Left lung (tissue), 10 donors: ENCODE results near the gene CHSY3. TPM values are rescaled to one million over a fixed set of nuclear protein-coding genes. Genes with fewer than 3 reads are reported as not detected.

Experiments used
- ATAC-seq: fragments of 200-7000 bp; cut with Tn5 transposase; one replicate; pipeline ENCODE4 v1.9.1; 2020; ENCODE audit warnings: moderate library complexity
- DNase-seq, 4 donors: peaks; one replicate each; pipeline ENCODE4 v3.0.0-alpha.2; 2013 to 2020
- H3K27ac ChIP-seq, 2 donors: fragments of 200-600 bp; sonication (generic) in 1 of 2; one replicate each; pipeline versions ENCODE4 v1.5.0 to v1.8.0; 2020 to 2021
- H3K27me3 ChIP-seq, 2 donors: fragments of 200-600 bp; sonication (generic) in 1 of 2; one replicate each; pipeline versions ENCODE4 v1.5.0 to v1.8.0; 2020 to 2021
- H3K36me3 ChIP-seq, 2 donors: fragments of 200-600 bp; sonication (generic) in 1 of 2; one replicate each; pipeline versions ENCODE4 v1.5.0 to v1.8.0; 2020 to 2021
- H3K4me1 ChIP-seq, 2 donors: fragments of 200-600 bp; one replicate each; pipeline ENCODE4 v1.8.0; 2021
- H3K4me3 ChIP-seq, 2 donors: fragments of 200-600 bp; sonication (generic) in 1 of 2; one replicate each; pipeline versions ENCODE4 v1.5.0 to v1.8.0; 2020 to 2021; ENCODE audit warnings: mild to moderate bottlenecking in 1 of 2
- H3K9me3 ChIP-seq, 2 donors: fragments of 200-600 bp; sonication (generic) in 1 of 2; one replicate each; pipeline versions ENCODE4 v1.5.0 to v1.8.0; 2020 to 2021
- intact Hi-C, 2 donors: fragments of 100-400 bp; cut with DNase I; formaldehyde crosslinking; loops; one replicate each; pipeline versions ENCODE4 v1.11.2 to v1.14.2; 2022
- polyA plus RNA-seq, 6 donors: library from polyadenylated mRNA; unstranded; fragments of 120-200 nt; gene quantifications; one replicate each; pipeline ENCODE4 v1.2.1, GENCODE V29; 2013; ENCODE audit not compliant: insufficient read length in 6 of 6
- total RNA-seq, 2 donors: library from RNA; stranded (reverse); fragmentation: NEBNext Ultra II Directional; extraction: Animal tissue kit (Norgen Biotek cat#: 25700); gene quantifications; one replicate each; pipeline ENCODE4 v1.2.1, GENCODE V29; 2021
- TF ChIP-seq, protein P1 (sequence below), 2 donors: fragments of 200-600 bp; sonication (generic) in 1 of 2; IDR thresholded peaks; one replicate each; pipeline versions ENCODE4 v1.5.0 to v1.8.0; 2021; ENCODE audit warnings: antibody characterized with exemption in 2 of 2
- donor health status: DM: no; HTN: yes; CAD: no.
- donor health status: DM: no; HTN: no; CAD: no.

The CHSY3 gene
- total and polyA plus RNA-seq, 8 donors = 5.0 to 10.1 (median 6.9) TPM

DNA sequence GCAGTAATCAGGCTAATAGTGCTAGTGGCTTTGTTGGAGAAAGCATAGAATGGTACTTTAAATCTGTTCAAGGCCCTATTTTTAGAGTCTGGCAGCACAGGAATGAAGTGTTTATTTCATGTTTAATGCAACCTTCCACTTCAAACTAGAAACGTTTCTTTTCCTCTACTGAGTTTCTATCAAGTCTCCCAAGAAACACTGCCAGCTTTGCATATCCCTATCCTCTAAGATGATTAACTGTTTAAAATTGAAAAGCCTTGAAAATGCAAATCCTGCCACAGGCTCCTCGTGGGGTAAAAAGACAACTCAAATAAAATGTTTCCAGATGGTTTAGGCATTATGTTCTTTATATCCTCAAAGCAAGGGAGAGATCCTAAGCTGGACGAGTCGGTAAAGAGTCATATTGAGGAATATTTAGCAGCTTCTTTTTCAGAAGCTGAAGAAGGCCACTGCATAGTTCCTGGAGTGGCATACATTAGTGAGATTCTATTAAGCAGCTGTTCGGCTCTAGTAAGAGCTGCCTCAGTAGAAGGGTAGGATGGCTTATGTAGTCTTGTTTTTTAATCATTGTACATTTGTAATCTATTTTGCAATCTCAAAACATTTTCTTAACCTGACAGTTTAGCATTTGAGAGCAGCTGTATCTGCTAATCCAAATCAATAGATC lies 251.2 kb downstream of the CHSY3 start:
- intact Hi-C loops = no loop called here
- Histone ChIP-seq H3K9me3 (no peaks in the 10 kb centered on the region), H3K27ac (peak overlapping the region in 1 of 2 donors; percentile 23), H3K4me3 (no peak overlapping the region), H3K36me3 (no peaks in the 10 kb centered on the region), H3K27me3 (no peaks in the 10 kb centered on the region), H3K4me1 (peaks cover 0 to 11% of the 10 kb centered on the region in 2 donors)
- peak in 2 of 4 donors; percentile 23 to 42 for DNase-seq
- ATAC-seq = peak; percentile 77
- TF ChIP-seq, protein P1, sequence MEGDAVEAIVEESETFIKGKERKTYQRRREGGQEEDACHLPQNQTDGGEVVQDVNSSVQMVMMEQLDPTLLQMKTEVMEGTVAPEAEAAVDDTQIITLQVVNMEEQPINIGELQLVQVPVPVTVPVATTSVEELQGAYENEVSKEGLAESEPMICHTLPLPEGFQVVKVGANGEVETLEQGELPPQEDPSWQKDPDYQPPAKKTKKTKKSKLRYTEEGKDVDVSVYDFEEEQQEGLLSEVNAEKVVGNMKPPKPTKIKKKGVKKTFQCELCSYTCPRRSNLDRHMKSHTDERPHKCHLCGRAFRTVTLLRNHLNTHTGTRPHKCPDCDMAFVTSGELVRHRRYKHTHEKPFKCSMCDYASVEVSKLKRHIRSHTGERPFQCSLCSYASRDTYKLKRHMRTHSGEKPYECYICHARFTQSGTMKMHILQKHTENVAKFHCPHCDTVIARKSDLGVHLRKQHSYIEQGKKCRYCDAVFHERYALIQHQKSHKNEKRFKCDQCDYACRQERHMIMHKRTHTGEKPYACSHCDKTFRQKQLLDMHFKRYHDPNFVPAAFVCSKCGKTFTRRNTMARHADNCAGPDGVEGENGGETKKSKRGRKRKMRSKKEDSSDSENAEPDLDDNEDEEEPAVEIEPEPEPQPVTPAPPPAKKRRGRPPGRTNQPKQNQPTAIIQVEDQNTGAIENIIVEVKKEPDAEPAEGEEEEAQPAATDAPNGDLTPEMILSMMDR (IDR thresholded peaks at IDR 0.05) = no peak

DNA sequence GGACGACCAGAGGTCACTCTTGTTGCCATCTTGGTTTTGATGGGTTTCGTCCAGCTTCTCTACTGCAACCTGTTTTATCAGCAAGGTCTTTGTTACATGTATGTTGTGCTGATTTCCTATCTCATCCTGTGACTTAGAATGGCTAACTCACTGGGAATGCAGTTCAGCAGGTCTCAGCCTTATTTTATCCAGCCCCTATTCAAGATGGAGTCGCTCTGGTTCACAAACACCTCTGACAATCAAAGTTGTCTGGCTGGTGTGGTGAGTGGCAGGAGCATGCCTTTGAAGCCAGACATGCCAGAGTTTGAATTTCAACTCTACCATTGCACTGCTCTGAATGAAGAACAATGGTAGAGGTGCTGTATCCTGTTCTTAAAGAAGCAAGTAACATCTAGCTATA lies 253.8 kb downstream of the CHSY3 start:
- TF ChIP-seq, protein P1 (IDR thresholded peaks at IDR 0.05) = no peak
- Histone ChIP-seq H3K36me3 (no peaks in the 10 kb centered on the region), H3K27me3 (no peaks in the 10 kb centered on the region), H3K27ac (no peak overlapping the region), H3K4me1 (peaks cover 0 to 5% of the 10 kb centered on the region in 2 donors), H3K9me3 (no peaks in the 10 kb centered on the region), H3K4me3 (no peak overlapping the region)
- no peak for DNase-seq
- intact Hi-C loops = no loop called here
- ATAC-seq = no peak

- H3K4me1 ChIP-seq = peaks cover 0 to 5% of the 10 kb centered on the region in 2 donors
- TF ChIP-seq, protein P1 (IDR thresholded peaks at IDR 0.05) = no peak
- ATAC-seq = no peak
These were observed 255.7 kb downstream of the CHSY3 start for GRCh38 chr5:130159968-130160367.

DNA sequence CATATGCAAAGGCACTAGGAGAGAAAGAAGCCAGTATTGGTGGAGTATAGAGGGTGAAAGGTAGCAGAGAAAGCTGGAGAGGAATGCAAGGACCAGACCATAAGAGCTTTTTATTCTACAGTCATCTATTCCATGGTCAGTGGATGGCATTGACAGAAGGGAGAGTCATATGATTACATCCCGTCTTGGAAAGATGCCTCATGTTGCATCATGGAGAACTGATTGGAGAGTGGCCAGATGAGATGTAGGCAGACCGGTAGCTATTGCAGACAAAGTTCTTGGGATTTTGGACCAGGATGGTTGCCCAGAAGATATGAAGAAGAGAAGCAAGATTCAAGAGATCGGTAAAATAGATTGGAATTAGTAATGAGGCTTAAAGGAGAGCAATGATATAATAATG lies 260.7 kb downstream of the CHSY3 start:
- Histone ChIP-seq H3K27me3 (no peaks in the 10 kb centered on the region), H3K36me3 (no peaks in the 10 kb centered on the region), H3K9me3 (no peaks in the 10 kb centered on the region), H3K4me1 (no peaks in the 10 kb centered on the region), H3K4me3 (no peak overlapping the region), H3K27ac (no peak overlapping the region)
- DNase-seq (no peak), ATAC-seq (no peak)
- TF ChIP-seq, protein P1 (IDR thresholded peaks at IDR 0.05) = no peak
- intact Hi-C loops = no loop called here

More at GRCh38 chr5:130159968-130160367, 255.7 kb downstream of the CHSY3 start:
- no peak overlapping the region for H3K27ac ChIP-seq
- H3K36me3 ChIP-seq = no peaks in the 10 kb centered on the region
- intact Hi-C loops = no loop called here
- no peaks in the 10 kb centered on the region for H3K9me3 ChIP-seq
- no peak overlapping the region for H3K4me3 ChIP-seq
- H3K27me3 ChIP-seq = no peaks in the 10 kb centered on the region
- no peak for DNase-seq

DNA sequence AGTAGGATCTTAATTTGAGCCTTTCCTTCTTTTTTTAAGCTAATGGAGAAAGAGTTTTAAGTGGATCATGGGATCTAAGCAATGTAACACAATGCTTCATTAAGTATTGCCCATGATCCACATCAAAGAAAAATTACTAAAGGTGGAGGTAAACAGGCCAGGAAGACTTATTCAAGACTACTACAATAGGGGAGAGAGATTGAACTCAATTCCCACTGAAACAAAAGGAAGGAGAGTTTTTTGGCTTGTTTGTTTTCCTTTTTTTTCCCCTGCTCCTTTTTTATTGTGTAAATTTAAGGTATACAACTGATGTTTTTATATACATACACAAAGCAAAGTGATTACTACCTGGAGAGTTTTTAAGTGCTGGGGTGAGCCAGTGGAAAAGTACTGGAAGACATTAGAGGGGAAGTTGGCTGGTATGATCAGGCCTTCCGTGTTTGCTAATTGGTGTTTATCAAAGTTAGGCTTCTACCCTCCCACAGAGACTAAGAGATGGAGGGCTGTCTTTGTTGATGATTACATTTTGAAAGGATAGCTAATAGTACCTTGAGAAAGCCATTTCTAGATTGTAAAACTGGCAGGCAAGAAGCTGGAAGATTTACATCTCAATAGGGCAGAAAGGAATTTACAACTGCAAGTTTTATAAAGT lies 262.7 kb downstream of the CHSY3 start:
- Histone ChIP-seq H3K4me3 (no peak overlapping the region), H3K4me1 (no peaks in the 10 kb centered on the region), H3K27ac (no peak overlapping the region), H3K27me3 (no peaks in the 10 kb centered on the region), H3K36me3 (no peaks in the 10 kb centered on the region), H3K9me3 (no peaks in the 10 kb centered on the region)
- DNase-seq (no peak), ATAC-seq (no peak)
- TF ChIP-seq, protein P1 (IDR thresholded peaks at IDR 0.05) = no peak
- intact Hi-C loops = no loop called here
